ENCODE data around the gene HRH3.

Gene HRH3

GRCh38 chr20:62241506-62241905 is 21.4 kb upstream of the HRH3 start:
- Histone ChIP-seq H4K20me1 (ENCODE audit: low read depth, low read length) (0 out of 2 replicates have a peak, but pooled peaks cover 4% of the 10 kb centered on the region), H3K79me2 (ENCODE audit: insufficient read depth, low read length) (peaks cover 5% of the 10 kb centered on the region; the same call in 1 of the 2 replicates), H2AFZ (ENCODE audit: low read depth, low read length, severe bottlenecking) (no peak overlapping the region), H3K9ac (ENCODE audit: low read length) (no peak overlapping the region), H3F3A (ENCODE audit: insufficient read depth) (no peaks in the 10 kb centered on the region), H3K9me2 (replicated peaks; ENCODE audit: insufficient read depth, low read length) (no peaks in the 10 kb centered on the region), H3K9me3 (ENCODE audit: insufficient read depth, low read length) (no peaks in the 10 kb centered on the region), H3K4me3 (ENCODE audit: insufficient read depth, low read length, poor library complexity, severe bottlenecking) (no peak overlapping the region), H3K36me3 (ENCODE audit: low read length) (no peaks in the 10 kb centered on the region), H3K27ac (ENCODE audit: low read depth, low read length) (no peak overlapping the region), H3K4me2 (ENCODE audit: low read depth, low read length, poor library complexity, severe bottlenecking) (no peak overlapping the region), H3K27me3 (ENCODE audit: low read length) (no peaks in the 10 kb centered on the region)
- TF ChIP-seq EZH2phosphoT487 (conservative IDR thresholded peaks at IDR 0.05; ENCODE audit: low read length) = no peak
- TF ChIP-seq CTCF (IDR thresholded peaks at IDR 0.05; ENCODE audit: insufficient read depth, low read length, poor library complexity, severe bottlenecking) = no peak

GRCh38 chr20:62240020-62240685 is 20.1 kb upstream of the HRH3 start:
- no peaks in the 10 kb centered on the region for H3K9me2 ChIP-seq (replicated peaks; ENCODE audit: insufficient read depth, low read length)
- H3K9ac ChIP-seq (ENCODE audit: low read length) = no peak overlapping the region
- no peak overlapping the region for H3K4me2 ChIP-seq (ENCODE audit: low read depth, low read length, poor library complexity, severe bottlenecking)
- 0 out of 2 replicates have a peak, but pooled peaks cover 4% of the 10 kb centered on the region for H4K20me1 ChIP-seq (ENCODE audit: low read depth, low read length)
- H3K9me3 ChIP-seq (ENCODE audit: insufficient read depth, low read length) = no peaks in the 10 kb centered on the region
- no peaks in the 10 kb centered on the region for H3F3A ChIP-seq (ENCODE audit: insufficient read depth)
- H3K4me3 ChIP-seq (ENCODE audit: insufficient read depth, low read length, poor library complexity, severe bottlenecking) = no peak overlapping the region
- no peaks in the 10 kb centered on the region for H3K36me3 ChIP-seq (ENCODE audit: low read length)
- no peak overlapping the region for H3K27ac ChIP-seq (ENCODE audit: low read depth, low read length)
- H3K79me2 ChIP-seq (ENCODE audit: insufficient read depth, low read length) = peaks cover 5% of the 10 kb centered on the region; the same call in 1 of the 2 replicates
- H2AFZ ChIP-seq (ENCODE audit: low read depth, low read length, severe bottlenecking) = no peak overlapping the region
- no peak for TF ChIP-seq EZH2phosphoT487 (conservative IDR thresholded peaks at IDR 0.05; ENCODE audit: low read length)
- no peak for TF ChIP-seq CTCF (IDR thresholded peaks at IDR 0.05; ENCODE audit: insufficient read depth, low read length, poor library complexity, severe bottlenecking)
- H3K27me3 ChIP-seq (ENCODE audit: low read length) = no peaks in the 10 kb centered on the region

GRCh38 chr20:62239278-62239879 is 19.3 kb upstream of the HRH3 start:
- Histone ChIP-seq H3K4me2 (ENCODE audit: low read depth, low read length, poor library complexity, severe bottlenecking) (peak overlapping the region; percentile 88), H3K4me3 (ENCODE audit: insufficient read depth, low read length, poor library complexity, severe bottlenecking) (peak overlapping the region; percentile 81), H3K27me3 (ENCODE audit: low read length) (no peaks in the 10 kb centered on the region), H4K20me1 (ENCODE audit: low read depth, low read length) (0 out of 2 replicates have a peak, but pooled peaks cover 4% of the 10 kb centered on the region), H3K27ac (ENCODE audit: low read depth, low read length) (no peak overlapping the region), H3K36me3 (ENCODE audit: low read length) (no peaks in the 10 kb centered on the region), H3K9ac (ENCODE audit: low read length) (peak overlapping the region; percentile 65), H3K79me2 (ENCODE audit: insufficient read depth, low read length) (peaks cover 5% of the 10 kb centered on the region; the same call in 1 of the 2 replicates), H3F3A (ENCODE audit: insufficient read depth) (no peaks in the 10 kb centered on the region), H2AFZ (ENCODE audit: low read depth, low read length, severe bottlenecking) (no peak overlapping the region), H3K9me2 (replicated peaks; ENCODE audit: insufficient read depth, low read length) (no peaks in the 10 kb centered on the region), H3K9me3 (ENCODE audit: insufficient read depth, low read length) (no peaks in the 10 kb centered on the region)
- TF ChIP-seq EZH2phosphoT487 (conservative IDR thresholded peaks at IDR 0.05; ENCODE audit: low read length) (no peak), CTCF (IDR thresholded peaks at IDR 0.05; ENCODE audit: insufficient read depth, low read length, poor library complexity, severe bottlenecking) (no peak)

Data from SU-DHL-6 (cell line).